Measurements from ENCODE around the gene HMSD.

HMSD gene

DNA sequence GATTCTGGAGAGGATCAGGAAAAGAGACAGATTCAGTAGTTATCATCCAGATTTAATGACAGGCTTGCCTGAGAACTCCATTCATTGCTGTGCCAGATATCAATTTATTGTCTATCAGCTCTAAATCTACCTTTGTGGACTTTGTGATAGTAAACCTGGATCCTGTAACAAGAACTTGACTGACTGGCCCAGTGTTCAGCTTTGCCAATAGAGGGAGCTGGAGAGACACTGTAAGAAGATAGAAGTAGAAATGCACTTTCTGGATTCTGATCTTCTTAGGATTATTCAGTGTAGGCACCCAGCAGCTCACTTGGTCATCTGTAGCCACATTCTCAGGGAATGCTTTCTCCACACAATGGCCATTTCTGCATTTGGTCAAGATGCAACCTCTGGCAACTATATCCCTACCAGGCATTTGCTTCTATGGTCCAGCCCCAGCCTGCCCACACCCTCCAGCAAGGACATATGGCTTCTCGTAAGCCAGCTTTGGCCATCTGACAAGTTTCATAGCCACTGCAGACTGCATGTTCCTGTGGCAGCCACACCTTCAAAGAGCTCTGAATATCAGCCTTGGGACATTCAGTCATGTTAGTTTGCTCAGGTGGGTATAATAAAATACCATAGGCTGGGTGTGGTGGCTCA lies 14.6 kb downstream of the HMSD start:
- Mint-ChIP-seq H3K4me3 (no peak overlapping the region), H3K36me3 (ENCODE audit: insufficient read depth) (no peaks in the 10 kb centered on the region), H3K9me3 (no peaks in the 10 kb centered on the region), H3K27me3 (peaks cover 39% of the 10 kb centered on the region), H3K4me1 (no peaks in the 10 kb centered on the region), H3K27ac (ENCODE audit: low read depth) (peak overlapping the region; percentile 79)
- DNase-seq (ENCODE audit: low spot score in 2 of 2) (no peak), ATAC-seq (replicated peaks; ENCODE audit: extremely low read depth, poor library complexity, severe bottlenecking) (peak; percentile 43)

DNA sequence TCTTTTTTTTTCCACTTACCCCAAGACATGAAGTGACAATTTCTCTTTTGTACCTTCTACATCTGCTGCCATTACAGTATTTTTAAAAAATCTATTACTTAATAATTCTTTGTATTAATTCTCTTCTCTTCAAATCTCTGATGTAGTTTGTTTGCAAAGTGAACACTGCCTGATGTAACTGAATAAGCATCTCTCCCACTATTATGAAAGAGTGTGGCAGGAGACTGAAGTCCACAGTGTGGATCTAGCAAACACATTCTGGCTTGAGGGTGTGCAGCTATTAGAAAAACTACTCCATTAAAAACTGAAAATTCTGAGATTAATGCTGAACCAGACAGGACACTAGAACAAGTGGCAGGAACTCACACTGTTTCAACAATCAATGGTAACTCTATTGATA lies 15.8 kb downstream of the HMSD start:
- H3K4me1 Mint-ChIP-seq: peaks cover 11% of the 10 kb centered on the region
- no peak overlapping the region for H3K27ac Mint-ChIP-seq (ENCODE audit: low read depth)
- DNase-seq (ENCODE audit: low spot score in 2 of 2) (no peak), ATAC-seq (replicated peaks; ENCODE audit: extremely low read depth, poor library complexity, severe bottlenecking) (no peak)
- peaks cover 31% of the 10 kb centered on the region for H3K27me3 Mint-ChIP-seq
- H3K36me3 Mint-ChIP-seq (ENCODE audit: insufficient read depth): peaks cover 3% of the 10 kb centered on the region
- H3K4me3 Mint-ChIP-seq: no peak overlapping the region
- H3K9me3 Mint-ChIP-seq: no peaks in the 10 kb centered on the region

DNA sequence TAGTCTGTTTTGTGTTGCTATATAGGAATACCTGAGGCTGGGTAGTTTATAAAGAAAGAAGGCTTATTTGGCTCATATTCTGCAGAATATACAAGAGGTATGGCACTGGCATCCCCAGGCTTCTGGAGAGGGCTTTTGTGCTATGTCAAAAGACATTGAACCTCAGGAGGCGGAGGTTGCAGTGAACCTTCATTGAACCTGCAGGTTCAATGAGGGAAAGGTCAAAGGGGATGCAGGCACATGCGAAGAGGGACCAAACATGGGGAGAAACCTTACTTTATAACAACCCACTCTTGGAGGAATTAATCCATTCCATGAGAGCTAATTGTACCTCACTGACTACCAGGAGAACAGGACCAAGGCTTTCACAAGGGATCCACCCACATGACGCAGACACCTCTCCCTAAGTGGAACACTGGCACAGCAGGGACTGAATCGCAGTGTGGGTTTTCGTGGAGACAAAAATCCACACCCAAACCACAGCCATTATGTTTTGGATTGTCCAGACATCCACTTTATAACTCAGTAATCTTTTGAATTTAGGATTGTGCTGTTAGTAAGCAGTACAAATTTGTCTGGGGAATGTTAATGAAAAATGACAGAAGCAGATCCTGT lies 16.7 kb downstream of the HMSD start:
- no peaks in the 10 kb centered on the region for H3K9me3 Mint-ChIP-seq
- peaks cover 8% of the 10 kb centered on the region for H3K36me3 Mint-ChIP-seq (ENCODE audit: insufficient read depth)
- H3K4me3 Mint-ChIP-seq: no peak overlapping the region
- H3K27me3 Mint-ChIP-seq: peaks cover 26% of the 10 kb centered on the region
- H3K27ac Mint-ChIP-seq (ENCODE audit: low read depth): no peak overlapping the region
- DNase-seq (ENCODE audit: low spot score in 2 of 2): no peak
- peaks cover 18% of the 10 kb centered on the region for H3K4me1 Mint-ChIP-seq
- no peak for ATAC-seq (replicated peaks; ENCODE audit: extremely low read depth, poor library complexity, severe bottlenecking)

DNA sequence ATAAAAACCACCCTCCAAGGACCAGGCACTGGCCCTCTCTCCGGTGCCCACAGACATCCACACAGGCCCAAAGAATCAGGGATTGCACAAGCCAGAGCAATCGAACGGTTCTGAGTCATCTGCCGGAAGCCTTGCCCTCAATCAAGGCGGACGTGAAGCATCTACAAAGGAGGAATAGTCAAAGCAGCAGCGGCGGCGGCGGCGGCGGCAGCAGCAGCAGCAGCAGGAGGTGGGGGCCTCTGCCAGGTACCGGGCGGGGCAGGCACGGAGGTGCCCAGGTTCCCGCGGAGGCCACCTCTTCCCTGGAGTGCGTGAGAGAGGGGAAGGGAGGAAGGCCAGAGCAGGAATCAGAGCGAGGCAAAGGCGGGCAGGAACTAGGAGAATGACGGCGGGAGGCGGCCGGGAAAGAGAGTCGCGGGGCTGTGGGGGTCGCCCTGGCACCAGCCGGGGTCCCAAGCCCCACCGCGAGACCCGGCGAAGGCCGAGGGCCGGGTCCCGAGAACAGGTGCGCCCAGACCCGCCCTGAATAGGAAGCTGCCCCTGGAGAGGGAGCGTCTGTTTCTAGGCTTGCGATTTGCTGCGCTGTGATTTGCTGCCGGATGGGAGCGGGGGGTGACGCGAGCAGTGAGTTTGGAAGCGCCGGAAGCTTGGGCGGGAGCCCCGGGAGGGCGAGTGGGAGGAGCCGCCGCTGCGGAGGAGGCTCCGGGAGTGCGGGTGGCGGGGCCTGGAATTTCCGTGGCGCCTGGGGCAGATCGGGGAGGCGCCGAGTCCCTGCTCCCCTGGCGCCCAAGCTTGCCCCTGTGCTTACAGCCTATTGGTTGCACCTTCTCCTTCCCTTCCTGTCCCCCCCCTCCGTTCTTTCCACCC lies 21.1 kb downstream of the HMSD start, which contains the start of gene SERPINB8:
Gene SERPINB8, plus strand, starts transcription at position 140 of the 867 bp plus-strand sequence. CDS start 8,228 bp downstream, outside the sequence.
- Mint-ChIP-seq H3K4me3 (peak within 1 kb of the TSS; percentile 99), H3K27ac (ENCODE audit: low read depth) (peak within 1 kb of the TSS; percentile 95), H3K9me3 (no peaks in the 10 kb centered on the region), H3K4me1 (peaks cover 41% of the 10 kb centered on the region), H3K27me3 (no peaks in the 10 kb centered on the region), H3K36me3 (ENCODE audit: insufficient read depth) (peaks cover 14% of the 10 kb centered on the region)
- peak; percentile 54 to 59 for DNase-seq (ENCODE audit: low spot score in 2 of 2)
- ATAC-seq (replicated peaks; ENCODE audit: extremely low read depth, poor library complexity, severe bottlenecking): peak; percentile 90

DNA sequence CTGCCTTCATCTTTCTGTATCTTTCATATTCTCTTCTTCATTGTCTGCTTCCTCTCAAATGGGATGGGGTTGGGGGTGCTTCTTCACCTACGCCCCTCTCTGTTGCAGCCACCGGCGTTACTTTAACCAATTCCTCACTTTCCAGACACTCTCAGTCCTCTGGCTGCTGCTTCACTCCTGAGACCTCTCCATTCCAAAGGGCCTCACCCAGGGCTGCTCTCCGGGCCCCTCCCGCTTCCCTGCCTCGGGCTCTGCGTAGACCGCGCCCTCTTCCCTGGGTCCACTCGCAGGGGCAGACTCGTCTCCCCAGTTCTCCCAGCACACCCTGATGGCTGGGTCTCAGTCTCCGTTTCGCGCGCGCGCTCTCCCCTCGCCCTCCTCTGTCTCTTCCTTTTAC lies 21.7 kb downstream of the HMSD start:
- no peak for DNase-seq (ENCODE audit: low spot score in 2 of 2)
- peak overlapping the region; percentile 95 for H3K27ac Mint-ChIP-seq (ENCODE audit: low read depth)
- no peak for ATAC-seq (replicated peaks; ENCODE audit: extremely low read depth, poor library complexity, severe bottlenecking)
- H3K4me1 Mint-ChIP-seq: peaks cover 43% of the 10 kb centered on the region
- H3K36me3 Mint-ChIP-seq (ENCODE audit: insufficient read depth): peaks cover 14% of the 10 kb centered on the region
- no peaks in the 10 kb centered on the region for H3K27me3 Mint-ChIP-seq
- H3K9me3 Mint-ChIP-seq: no peaks in the 10 kb centered on the region
- H3K4me3 Mint-ChIP-seq: peak overlapping the region; percentile 99

DNA sequence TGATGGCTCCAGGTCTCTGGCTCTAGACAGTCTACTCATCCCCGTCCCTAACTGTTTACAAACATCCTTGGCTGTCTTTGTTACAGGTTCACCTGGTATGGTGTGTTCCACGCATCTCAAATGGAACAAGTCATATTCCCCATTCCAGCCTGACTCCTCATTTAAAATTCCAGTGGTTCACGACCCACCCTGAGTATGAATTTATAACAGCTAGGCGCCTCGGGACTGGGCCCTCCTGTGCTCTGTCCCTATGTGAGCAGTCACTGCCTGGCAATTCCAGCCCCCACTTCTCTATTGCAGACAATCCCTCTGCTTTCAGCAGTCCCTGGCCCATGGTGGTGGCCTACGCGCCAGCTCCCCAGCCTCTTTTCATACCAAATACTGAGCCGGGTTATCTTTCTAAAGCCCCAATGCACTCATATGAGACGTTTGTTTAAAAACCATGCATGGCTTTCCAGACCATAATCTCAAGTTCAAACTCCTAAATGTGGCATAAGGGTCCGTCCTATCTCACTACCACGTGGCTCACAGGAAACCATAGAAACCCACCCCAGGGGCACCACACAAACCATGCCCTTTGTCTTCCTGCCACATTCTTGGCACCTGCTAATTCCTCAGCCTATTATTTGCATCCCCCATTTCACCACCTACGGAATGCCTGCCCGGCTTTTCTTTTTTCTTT lies 22.4 kb downstream of the HMSD start:
- no peak for DNase-seq (ENCODE audit: low spot score in 2 of 2)
- no peak for ATAC-seq (replicated peaks; ENCODE audit: extremely low read depth, poor library complexity, severe bottlenecking)
- H3K36me3 Mint-ChIP-seq (ENCODE audit: insufficient read depth): peaks cover 14% of the 10 kb centered on the region
- peak overlapping the region; percentile 99 for H3K4me3 Mint-ChIP-seq
- H3K9me3 Mint-ChIP-seq: no peaks in the 10 kb centered on the region
- H3K4me1 Mint-ChIP-seq: peaks cover 43% of the 10 kb centered on the region
- peak overlapping the region; percentile 95 for H3K27ac Mint-ChIP-seq (ENCODE audit: low read depth)
- no peaks in the 10 kb centered on the region for H3K27me3 Mint-ChIP-seq

DNA sequence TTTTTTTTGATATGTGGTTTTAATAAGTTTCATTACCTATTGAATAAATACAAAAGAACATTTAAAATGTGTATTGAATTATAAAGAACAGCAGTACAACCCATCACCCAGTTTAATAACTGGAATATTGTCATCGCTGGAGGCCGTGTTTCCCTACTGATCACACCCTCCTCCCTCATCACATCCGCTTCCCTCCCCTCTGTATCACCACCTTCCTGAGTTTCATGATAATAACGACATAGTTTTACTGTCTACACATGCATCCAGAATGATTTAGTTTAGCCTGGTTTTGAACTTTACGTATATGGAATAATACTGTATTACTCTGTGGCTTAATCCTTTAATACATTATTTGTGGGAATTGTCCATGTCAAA lies 22.9 kb downstream of the HMSD start:
- H3K4me3 Mint-ChIP-seq: peak overlapping the region; percentile 99
- H3K27ac Mint-ChIP-seq (ENCODE audit: low read depth): peak overlapping the region; percentile 95
- DNase-seq (ENCODE audit: low spot score in 2 of 2) (no peak), ATAC-seq (replicated peaks; ENCODE audit: extremely low read depth, poor library complexity, severe bottlenecking) (no peak)
- H3K4me1 Mint-ChIP-seq: peaks cover 43% of the 10 kb centered on the region
- H3K27me3 Mint-ChIP-seq: no peaks in the 10 kb centered on the region
- H3K36me3 Mint-ChIP-seq (ENCODE audit: insufficient read depth): peaks cover 14% of the 10 kb centered on the region
- no peaks in the 10 kb centered on the region for H3K9me3 Mint-ChIP-seq

DNA sequence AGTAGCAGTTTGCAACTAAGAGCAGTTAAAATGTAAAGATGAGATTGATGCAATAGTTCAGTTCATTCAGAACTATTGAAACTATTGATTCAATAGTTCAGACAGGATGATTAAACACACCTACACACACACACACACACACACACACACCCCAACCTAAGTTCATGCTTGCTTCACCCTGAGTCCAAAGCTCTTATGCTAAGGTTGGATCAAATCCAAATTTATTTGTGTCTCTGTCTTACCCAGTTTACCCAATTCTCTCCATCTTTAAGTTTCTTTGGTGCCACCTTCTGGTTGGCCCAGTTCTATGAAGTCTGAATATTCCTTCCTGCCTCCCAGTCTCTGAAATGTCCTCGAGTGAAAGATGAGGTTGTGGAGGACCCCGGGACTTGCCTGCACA lies 25.9 kb downstream of the HMSD start:
- Mint-ChIP-seq H3K4me3 (no peak overlapping the region), H3K36me3 (ENCODE audit: insufficient read depth) (peaks cover 15% of the 10 kb centered on the region), H3K27me3 (no peaks in the 10 kb centered on the region), H3K9me3 (no peaks in the 10 kb centered on the region), H3K4me1 (peaks cover 40% of the 10 kb centered on the region), H3K27ac (ENCODE audit: low read depth) (no peak overlapping the region)
- ATAC-seq (replicated peaks; ENCODE audit: extremely low read depth, poor library complexity, severe bottlenecking) (no peak), DNase-seq (ENCODE audit: low spot score in 2 of 2) (no peak)

DNA sequence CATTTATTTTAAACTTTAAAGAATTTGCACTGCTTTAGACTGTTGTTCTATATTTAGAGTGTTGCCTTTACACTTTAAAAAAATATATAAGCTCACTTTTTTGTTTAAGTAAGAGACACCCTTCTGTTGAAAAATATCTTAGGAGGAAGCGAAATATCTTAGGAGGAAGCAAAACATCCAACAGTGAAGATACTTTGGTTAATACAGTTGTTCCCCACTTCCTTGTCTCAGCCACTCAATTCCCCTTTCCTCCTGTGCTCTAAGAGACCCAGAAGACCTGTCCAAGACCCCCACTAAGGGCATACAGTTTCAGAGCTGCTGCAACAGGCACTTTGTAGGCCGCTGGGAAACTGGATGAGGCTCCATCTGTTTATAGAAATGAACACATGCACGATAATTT lies 26.5 kb downstream of the HMSD start:
- DNase-seq (ENCODE audit: low spot score in 2 of 2) (no peak), ATAC-seq (replicated peaks; ENCODE audit: extremely low read depth, poor library complexity, severe bottlenecking) (no peak)
- Mint-ChIP-seq H3K9me3 (no peaks in the 10 kb centered on the region), H3K27me3 (no peaks in the 10 kb centered on the region), H3K4me1 (peaks cover 39% of the 10 kb centered on the region), H3K36me3 (ENCODE audit: insufficient read depth) (peaks cover 12% of the 10 kb centered on the region), H3K27ac (ENCODE audit: low read depth) (no peak overlapping the region), H3K4me3 (no peak overlapping the region)

DNA sequence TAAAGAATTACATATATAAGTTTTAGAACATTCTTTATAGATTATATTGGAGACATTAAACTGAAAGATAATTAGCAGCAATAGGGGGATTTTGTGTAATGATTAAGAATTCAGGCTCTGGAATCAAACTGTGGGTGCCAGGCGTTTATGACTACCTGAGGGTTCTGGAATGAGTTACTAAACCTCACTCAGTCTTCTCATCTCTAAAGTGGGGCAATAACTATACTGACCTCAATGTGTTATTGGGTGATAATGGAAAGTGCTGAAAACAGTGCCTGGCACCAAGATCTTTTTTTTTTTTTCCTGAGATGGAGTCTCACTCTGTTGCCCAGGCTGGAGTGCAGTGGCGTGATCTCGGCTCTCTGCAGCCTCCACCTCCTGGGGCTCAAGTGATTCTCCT lies 27.9 kb downstream of the HMSD start:
- H3K4me1 Mint-ChIP-seq: peaks cover 25% of the 10 kb centered on the region
- H3K27ac Mint-ChIP-seq (ENCODE audit: low read depth): no peak overlapping the region
- DNase-seq (ENCODE audit: low spot score in 2 of 2): no peak
- ATAC-seq (replicated peaks; ENCODE audit: extremely low read depth, poor library complexity, severe bottlenecking): no peak
- H3K36me3 Mint-ChIP-seq (ENCODE audit: insufficient read depth): peaks cover 10% of the 10 kb centered on the region
- no peaks in the 10 kb centered on the region for H3K27me3 Mint-ChIP-seq
- H3K4me3 Mint-ChIP-seq: no peak overlapping the region
- no peaks in the 10 kb centered on the region for H3K9me3 Mint-ChIP-seq

DNA sequence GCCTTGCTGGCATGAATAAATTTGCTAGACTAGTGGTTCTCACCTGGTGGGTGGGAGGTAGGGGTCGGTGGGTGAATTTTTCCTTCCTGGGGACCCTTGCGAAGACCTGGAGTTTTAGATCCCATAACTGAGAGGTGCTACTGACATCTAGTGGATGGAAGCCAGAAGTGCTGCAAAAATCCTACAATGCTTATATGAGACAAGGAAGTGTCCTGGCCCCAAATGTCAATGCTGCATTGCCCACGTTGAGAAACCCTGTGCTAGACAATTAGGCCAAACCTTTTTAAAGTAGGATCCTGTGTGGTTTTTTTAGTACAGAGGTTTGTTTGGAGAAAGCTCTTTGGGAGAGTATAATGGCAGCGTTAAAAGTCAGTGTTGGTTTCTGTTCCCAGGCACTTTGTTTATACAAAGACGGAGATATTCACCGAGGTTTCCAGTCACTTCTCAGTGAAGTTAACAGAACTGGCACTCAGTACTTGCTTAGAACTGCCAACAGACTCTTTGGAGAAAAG lies 30.4 kb downstream of the HMSD start:
- peak in 1 of 2 donors; percentile 14 for DNase-seq (ENCODE audit: low spot score in 2 of 2)
- Mint-ChIP-seq H3K27ac (ENCODE audit: low read depth) (peak overlapping the region; percentile 23), H3K4me1 (peaks cover 22% of the 10 kb centered on the region), H3K36me3 (ENCODE audit: insufficient read depth) (peaks cover 21% of the 10 kb centered on the region), H3K27me3 (no peaks in the 10 kb centered on the region), H3K4me3 (peak overlapping the region; percentile 48), H3K9me3 (no peaks in the 10 kb centered on the region)
- peak; percentile 76 for ATAC-seq (replicated peaks; ENCODE audit: extremely low read depth, poor library complexity, severe bottlenecking)

DNA sequence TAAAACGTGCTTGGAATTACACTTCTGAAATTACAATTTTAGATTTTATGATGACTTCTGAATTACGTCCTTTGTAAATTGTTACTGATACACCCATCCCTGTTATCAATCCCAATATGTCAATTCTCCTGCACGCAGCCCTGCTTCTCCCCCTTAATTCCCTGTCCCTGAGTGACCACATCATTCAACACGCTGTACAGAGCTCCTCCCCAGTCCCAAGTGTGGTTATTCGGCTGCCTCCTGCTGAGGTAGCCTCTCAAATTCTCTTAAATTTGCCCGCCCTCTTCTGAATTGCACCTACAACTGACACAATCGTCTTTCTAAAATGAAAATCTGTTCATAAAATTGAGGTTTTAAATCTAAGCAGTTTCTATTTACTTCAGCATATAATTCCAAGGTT lies 30.9 kb downstream of the HMSD start:
- Mint-ChIP-seq H3K27ac (ENCODE audit: low read depth) (peak overlapping the region; percentile 23), H3K27me3 (no peaks in the 10 kb centered on the region), H3K4me1 (peaks cover 16% of the 10 kb centered on the region), H3K9me3 (no peaks in the 10 kb centered on the region), H3K36me3 (ENCODE audit: insufficient read depth) (peaks cover 24% of the 10 kb centered on the region), H3K4me3 (peak overlapping the region; percentile 48)
- ATAC-seq (replicated peaks; ENCODE audit: extremely low read depth, poor library complexity, severe bottlenecking) (no peak), DNase-seq (ENCODE audit: low spot score in 2 of 2) (no peak)
